Measurements from ENCODE around the gene APPL2. TPM values are rescaled to one million over a fixed set of nuclear protein-coding genes. Genes with fewer than 3 reads are reported as not detected.
A peak's percentile ranks its signal among the peaks of the same experiment; 100 is the strongest.

Gene APPL2, protein sequence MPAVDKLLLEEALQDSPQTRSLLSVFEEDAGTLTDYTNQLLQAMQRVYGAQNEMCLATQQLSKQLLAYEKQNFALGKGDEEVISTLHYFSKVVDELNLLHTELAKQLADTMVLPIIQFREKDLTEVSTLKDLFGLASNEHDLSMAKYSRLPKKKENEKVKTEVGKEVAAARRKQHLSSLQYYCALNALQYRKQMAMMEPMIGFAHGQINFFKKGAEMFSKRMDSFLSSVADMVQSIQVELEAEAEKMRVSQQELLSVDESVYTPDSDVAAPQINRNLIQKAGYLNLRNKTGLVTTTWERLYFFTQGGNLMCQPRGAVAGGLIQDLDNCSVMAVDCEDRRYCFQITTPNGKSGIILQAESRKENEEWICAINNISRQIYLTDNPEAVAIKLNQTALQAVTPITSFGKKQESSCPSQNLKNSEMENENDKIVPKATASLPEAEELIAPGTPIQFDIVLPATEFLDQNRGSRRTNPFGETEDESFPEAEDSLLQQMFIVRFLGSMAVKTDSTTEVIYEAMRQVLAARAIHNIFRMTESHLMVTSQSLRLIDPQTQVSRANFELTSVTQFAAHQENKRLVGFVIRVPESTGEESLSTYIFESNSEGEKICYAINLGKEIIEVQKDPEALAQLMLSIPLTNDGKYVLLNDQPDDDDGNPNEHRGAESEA
- 20.4 and 44.1 TPM in 2 replicates for total RNA-seq (2014; rRNA removed; shearing (Covaris generic); ENCODE audit: low replicate concordance)

DNA sequence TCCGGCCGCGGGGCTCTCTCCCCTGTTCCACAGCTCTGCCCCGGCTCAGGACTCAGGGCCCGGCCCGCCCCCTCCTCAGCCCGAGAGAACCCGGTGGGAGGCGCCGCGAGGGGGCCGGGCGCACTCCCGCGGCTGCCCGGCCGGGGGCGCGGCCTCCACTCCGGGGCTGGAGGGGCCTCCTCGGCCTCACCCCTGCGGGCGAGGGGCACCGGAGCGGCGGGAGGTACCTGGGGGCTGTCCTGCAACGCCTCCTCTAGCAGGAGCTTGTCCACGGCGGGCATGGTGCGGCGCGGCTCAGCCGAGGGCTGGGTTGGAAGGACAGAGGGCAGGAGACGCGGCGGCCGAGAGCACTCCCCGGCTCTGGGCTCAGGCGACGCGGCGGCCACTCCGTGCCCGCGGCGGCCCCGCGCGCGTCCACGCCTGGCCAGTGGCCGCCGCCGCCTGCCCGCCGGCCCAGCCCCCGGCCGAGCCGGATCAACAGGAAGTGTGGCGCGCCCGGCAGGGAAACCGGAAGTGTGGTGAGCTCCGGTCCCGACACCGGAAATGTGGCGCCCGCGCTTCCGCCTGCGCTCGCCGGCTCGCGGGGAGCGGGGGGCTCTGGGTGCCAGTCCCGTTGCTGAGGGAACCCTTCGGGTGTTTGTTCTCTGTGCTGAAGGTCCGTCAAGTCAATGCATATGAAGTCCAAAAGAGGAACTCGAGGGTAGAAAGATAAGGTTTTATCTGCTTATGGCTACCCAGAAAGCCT lies at the start of gene APPL2:
Gene APPL2, minus strand, starts transcription at position 443 of the 745 bp plus-strand sequence. Its CDS starts 162 bp downstream, at position 281.
- Histone ChIP-seq H3K9me2 (replicated peaks; ENCODE audit: insufficient read depth, low read length) (no peaks in the 10 kb centered on the region), H3K9ac (ENCODE audit: low read length) (peak within 1 kb of the TSS; percentile 82), H4K20me1 (ENCODE audit: insufficient read depth, low read depth, low read length) (no peaks in the 10 kb centered on the region), H3K27ac (ENCODE audit: low read length) (peak within 1 kb of the TSS; percentile 53), H3K4me1 (ENCODE audit: low read length) (peaks cover 44% of the 10 kb centered on the region), H3K27me3 (ENCODE audit: low read length) (no peaks in the 10 kb centered on the region), H3K79me2 (ENCODE audit: low read length) (peaks cover 43% of the 10 kb centered on the region), H3K4me2 (ENCODE audit: low read depth, low read length, poor library complexity, severe bottlenecking) (peak within 1 kb of the TSS; percentile 83), H3K9me3 (ENCODE audit: low read length) (no peaks in the 10 kb centered on the region), H2AFZ (ENCODE audit: low read length) (peak within 1 kb of the TSS; percentile 71), H3K36me3 (ENCODE audit: insufficient read depth, low read length) (peaks cover 2% of the 10 kb centered on the region; the same call in 1 of the 2 replicates), H3K4me3 (ENCODE audit: low read length) (peak within 1 kb of the TSS; percentile 77)
- DNase-seq: peak; percentile 96

DNA sequence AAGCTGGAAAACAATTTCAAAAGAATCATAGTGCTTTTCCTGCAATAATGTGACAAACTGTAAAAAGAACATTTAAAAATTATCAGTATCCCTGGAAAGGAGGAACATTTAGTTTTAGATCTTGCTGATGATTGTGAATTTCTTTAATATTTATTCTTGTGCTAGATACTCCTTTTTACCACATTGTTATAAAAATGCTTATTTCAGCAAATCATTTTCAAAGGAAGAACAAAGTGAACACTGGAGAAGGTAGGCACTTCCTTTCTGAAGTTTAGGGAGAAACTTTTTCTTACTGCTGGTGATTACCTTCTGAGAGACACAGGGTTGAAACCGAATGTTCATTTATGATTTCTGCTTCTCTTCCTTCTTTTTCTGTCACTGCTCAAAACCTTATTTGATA lies 49.4 kb upstream of the APPL2 start:
- peak; percentile 21 for DNase-seq
- H3K4me3 ChIP-seq (ENCODE audit: low read length): no peak overlapping the region
- H3K9ac ChIP-seq (ENCODE audit: low read length): no peak overlapping the region
- H3K9me3 ChIP-seq (ENCODE audit: low read length): no peaks in the 10 kb centered on the region
- no peaks in the 10 kb centered on the region for H3K4me1 ChIP-seq (ENCODE audit: low read length)
- no peaks in the 10 kb centered on the region for H4K20me1 ChIP-seq (ENCODE audit: insufficient read depth, low read depth, low read length)
- no peak overlapping the region for H2AFZ ChIP-seq (ENCODE audit: low read length)
- no peak overlapping the region for H3K27ac ChIP-seq (ENCODE audit: low read length)
- no peaks in the 10 kb centered on the region for H3K36me3 ChIP-seq (ENCODE audit: insufficient read depth, low read length)
- no peaks in the 10 kb centered on the region for H3K9me2 ChIP-seq (replicated peaks; ENCODE audit: insufficient read depth, low read length)
- no peaks in the 10 kb centered on the region for H3K79me2 ChIP-seq (ENCODE audit: low read length)
- H3K4me2 ChIP-seq (ENCODE audit: low read depth, low read length, poor library complexity, severe bottlenecking): no peak overlapping the region
- H3K27me3 ChIP-seq (ENCODE audit: low read length): no peaks in the 10 kb centered on the region

DNA sequence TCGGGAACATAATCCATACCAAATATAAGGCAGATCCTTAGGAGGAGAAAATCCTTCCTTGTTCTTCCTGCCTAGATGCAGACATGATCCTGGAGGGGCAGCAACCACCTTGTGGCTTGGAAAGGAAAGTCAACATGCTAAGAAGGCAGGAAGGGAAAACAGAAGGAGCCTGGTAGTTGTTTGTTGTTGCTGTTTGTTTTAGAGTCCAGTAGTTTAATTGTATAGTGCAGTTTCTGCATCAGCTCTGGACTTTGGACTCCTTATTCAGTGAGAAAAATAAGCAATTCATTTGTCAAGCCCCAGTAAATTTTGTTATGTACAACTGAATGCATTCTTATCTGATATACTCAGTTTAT lies 45.7 kb upstream of the APPL2 start:
- H3K4me1 ChIP-seq (ENCODE audit: low read length): no peaks in the 10 kb centered on the region
- H3K4me2 ChIP-seq (ENCODE audit: low read depth, low read length, poor library complexity, severe bottlenecking): no peak overlapping the region
- H3K9me3 ChIP-seq (ENCODE audit: low read length): no peaks in the 10 kb centered on the region
- no peak overlapping the region for H2AFZ ChIP-seq (ENCODE audit: low read length)
- H3K9me2 ChIP-seq (replicated peaks; ENCODE audit: insufficient read depth, low read length): no peaks in the 10 kb centered on the region
- no peak overlapping the region for H3K27ac ChIP-seq (ENCODE audit: low read length)
- H3K27me3 ChIP-seq (ENCODE audit: low read length): no peaks in the 10 kb centered on the region
- H3K4me3 ChIP-seq (ENCODE audit: low read length): no peak overlapping the region
- no peaks in the 10 kb centered on the region for H4K20me1 ChIP-seq (ENCODE audit: insufficient read depth, low read depth, low read length)
- H3K36me3 ChIP-seq (ENCODE audit: insufficient read depth, low read length): no peaks in the 10 kb centered on the region
- DNase-seq: no peak
- no peak overlapping the region for H3K9ac ChIP-seq (ENCODE audit: low read length)
- no peaks in the 10 kb centered on the region for H3K79me2 ChIP-seq (ENCODE audit: low read length)

DNA sequence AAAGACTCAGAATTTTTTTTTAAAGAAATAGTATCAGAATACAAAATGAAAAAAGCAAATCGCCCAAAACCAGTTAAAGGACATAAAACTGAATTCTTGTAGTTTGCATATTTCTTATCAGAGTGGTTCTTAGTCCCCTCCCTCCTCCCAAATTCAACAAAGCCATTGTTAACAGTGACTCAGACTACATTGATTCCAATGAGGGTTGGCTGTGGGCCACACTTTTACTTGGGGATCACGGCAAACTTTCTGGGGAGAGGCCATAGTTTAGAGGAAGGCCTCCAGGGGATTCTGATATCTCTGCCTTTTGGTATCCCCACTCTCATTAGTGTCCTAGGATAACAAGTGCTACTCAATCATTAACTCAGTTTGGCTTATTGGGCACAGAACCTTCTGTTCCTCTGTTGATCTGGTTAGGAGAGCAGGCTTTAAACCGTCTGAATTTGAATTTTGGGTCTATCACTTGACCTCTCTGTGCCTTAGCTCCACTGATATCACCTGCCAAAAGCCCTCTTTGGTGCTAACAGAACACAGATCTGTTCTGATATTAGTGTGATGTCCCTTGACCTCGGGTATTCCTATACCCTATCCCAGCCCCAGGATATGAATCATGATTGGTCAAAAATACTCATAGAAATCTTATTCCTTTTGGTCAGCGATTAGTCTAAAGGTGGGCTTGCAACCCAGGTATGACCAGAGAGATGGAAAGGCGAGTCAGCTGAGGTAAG lies 45.2 kb upstream of the APPL2 start:
- H3K4me2 ChIP-seq (ENCODE audit: low read depth, low read length, poor library complexity, severe bottlenecking): no peak overlapping the region
- H3K36me3 ChIP-seq (ENCODE audit: insufficient read depth, low read length): no peaks in the 10 kb centered on the region
- H4K20me1 ChIP-seq (ENCODE audit: insufficient read depth, low read depth, low read length): no peaks in the 10 kb centered on the region
- no peak overlapping the region for H3K4me3 ChIP-seq (ENCODE audit: low read length)
- no peaks in the 10 kb centered on the region for H3K79me2 ChIP-seq (ENCODE audit: low read length)
- DNase-seq: no peak
- no peak overlapping the region for H3K9ac ChIP-seq (ENCODE audit: low read length)
- H2AFZ ChIP-seq (ENCODE audit: low read length): no peak overlapping the region
- H3K9me3 ChIP-seq (ENCODE audit: low read length): no peaks in the 10 kb centered on the region
- H3K9me2 ChIP-seq (replicated peaks; ENCODE audit: insufficient read depth, low read length): no peaks in the 10 kb centered on the region
- 0 out of 2 replicates have a peak, but pooled peaks cover 2% of the 10 kb centered on the region for H3K4me1 ChIP-seq (ENCODE audit: low read length)
- no peak overlapping the region for H3K27ac ChIP-seq (ENCODE audit: low read length)
- no peaks in the 10 kb centered on the region for H3K27me3 ChIP-seq (ENCODE audit: low read length)

DNA sequence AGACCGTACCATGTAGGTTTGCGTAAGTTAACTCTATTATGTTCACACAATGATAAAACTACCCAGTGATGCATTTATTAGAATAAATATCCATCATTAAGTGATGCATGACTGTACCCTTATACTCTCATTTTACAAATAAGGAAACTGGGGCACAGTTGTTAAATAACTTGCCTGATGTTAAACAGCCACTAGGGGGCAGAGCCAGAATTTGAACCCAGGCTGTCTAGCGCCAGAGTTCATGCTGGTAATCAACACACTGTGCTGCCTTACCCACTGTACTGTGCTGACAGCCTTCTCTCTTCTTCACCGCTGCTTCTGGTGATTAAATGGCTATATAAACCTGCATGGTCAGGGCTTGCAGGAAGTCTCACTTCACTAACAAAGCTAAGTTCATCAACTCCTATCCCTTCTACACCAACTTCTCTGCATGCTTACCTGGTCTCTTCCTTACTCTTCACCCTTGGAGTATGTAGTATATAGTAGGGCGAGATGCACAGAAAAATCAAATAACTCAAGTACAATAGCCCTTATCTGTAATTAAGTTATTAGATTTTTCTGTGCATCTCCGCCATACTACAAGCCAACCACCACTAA lies 43.6 kb upstream of the APPL2 start:
- Histone ChIP-seq H3K9me3 (ENCODE audit: low read length) (no peaks in the 10 kb centered on the region), H2AFZ (ENCODE audit: low read length) (no peak overlapping the region), H3K9me2 (replicated peaks; ENCODE audit: insufficient read depth, low read length) (no peaks in the 10 kb centered on the region), H3K27me3 (ENCODE audit: low read length) (no peaks in the 10 kb centered on the region), H3K4me1 (ENCODE audit: low read length) (0 out of 2 replicates have a peak, but pooled peaks cover 3% of the 10 kb centered on the region), H3K4me2 (ENCODE audit: low read depth, low read length, poor library complexity, severe bottlenecking) (no peak overlapping the region), H3K36me3 (ENCODE audit: insufficient read depth, low read length) (no peaks in the 10 kb centered on the region), H3K27ac (ENCODE audit: low read length) (no peak overlapping the region), H3K9ac (ENCODE audit: low read length) (no peak overlapping the region), H3K4me3 (ENCODE audit: low read length) (no peak overlapping the region), H3K79me2 (ENCODE audit: low read length) (no peaks in the 10 kb centered on the region), H4K20me1 (ENCODE audit: insufficient read depth, low read depth, low read length) (no peaks in the 10 kb centered on the region)
- DNase-seq: peak; percentile 82

DNA sequence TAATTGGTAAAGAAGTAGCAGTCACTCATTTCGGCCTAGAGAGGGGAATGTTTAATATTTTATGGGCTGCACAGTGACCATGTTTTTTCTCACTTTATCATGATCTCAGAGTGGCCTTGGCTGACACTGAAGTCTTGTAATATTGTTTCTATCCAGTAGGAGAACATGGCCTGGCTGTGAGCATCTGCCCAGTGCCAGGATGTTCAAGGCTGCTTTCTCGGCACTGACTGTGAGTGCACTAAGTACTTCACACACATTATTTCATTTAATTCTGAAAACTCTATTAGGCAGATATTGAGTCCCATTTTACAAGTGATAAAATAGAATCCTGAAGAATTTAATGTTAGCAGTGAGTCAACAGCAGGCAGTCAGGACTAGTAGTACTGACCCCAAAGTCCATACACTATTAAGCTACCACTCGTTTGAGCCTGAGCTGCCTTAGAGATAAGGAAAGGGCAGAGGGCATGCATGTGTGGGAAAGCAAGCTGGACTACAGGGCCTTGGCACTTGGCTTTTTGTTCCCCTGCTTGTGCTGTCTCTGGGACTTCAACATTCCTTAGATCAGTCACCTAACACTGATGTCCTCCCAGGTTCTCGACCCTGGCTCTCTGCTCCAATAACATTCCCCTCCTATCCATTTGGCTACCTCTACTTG lies 42.2 kb upstream of the APPL2 start:
- H3K9ac ChIP-seq (ENCODE audit: low read length): no peak overlapping the region
- H3K4me3 ChIP-seq (ENCODE audit: low read length): no peak overlapping the region
- H2AFZ ChIP-seq (ENCODE audit: low read length): no peak overlapping the region
- peak; percentile 55 for DNase-seq
- H3K4me1 ChIP-seq (ENCODE audit: low read length): 0 out of 2 replicates have a peak, but pooled peaks cover 3% of the 10 kb centered on the region
- no peak overlapping the region for H3K27ac ChIP-seq (ENCODE audit: low read length)
- H3K27me3 ChIP-seq (ENCODE audit: low read length): no peaks in the 10 kb centered on the region
- H4K20me1 ChIP-seq (ENCODE audit: insufficient read depth, low read depth, low read length): no peaks in the 10 kb centered on the region
- H3K36me3 ChIP-seq (ENCODE audit: insufficient read depth, low read length): no peaks in the 10 kb centered on the region
- H3K4me2 ChIP-seq (ENCODE audit: low read depth, low read length, poor library complexity, severe bottlenecking): no peak overlapping the region
- H3K79me2 ChIP-seq (ENCODE audit: low read length): no peaks in the 10 kb centered on the region
- no peaks in the 10 kb centered on the region for H3K9me3 ChIP-seq (ENCODE audit: low read length)
- no peaks in the 10 kb centered on the region for H3K9me2 ChIP-seq (replicated peaks; ENCODE audit: insufficient read depth, low read length)

DNA sequence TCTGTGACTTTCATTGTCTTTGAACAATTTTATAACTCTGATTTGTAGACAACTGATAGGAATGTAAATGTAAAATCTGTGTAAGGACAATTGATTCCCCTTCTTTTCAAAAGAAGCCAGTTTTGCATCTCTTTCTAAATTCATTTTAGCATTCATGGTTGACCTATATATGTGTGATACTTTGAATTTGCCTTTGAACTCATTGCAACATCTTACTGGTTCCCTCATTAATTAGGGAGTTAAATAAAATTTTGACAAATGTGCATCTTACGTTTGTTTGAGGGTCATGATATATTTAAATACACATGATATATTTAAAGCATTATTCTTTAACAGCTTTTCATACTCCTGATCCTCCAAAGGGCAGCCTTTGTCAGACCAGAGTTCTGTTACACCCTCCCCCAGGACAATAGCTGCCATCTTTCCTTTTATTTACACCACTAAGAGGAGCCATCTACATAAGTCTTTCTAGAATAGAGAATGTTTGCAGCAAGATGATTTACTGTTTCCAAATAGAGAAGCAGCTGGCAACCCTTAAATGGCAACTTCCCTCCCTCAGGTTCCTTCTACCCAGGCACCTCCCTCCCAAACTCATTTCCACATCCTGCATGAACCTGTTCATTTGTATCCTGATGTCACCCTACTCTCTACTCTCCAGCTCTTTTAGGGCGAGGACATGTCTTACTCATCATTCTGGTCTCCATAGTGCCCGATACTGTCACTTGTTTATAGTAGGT lies 40.2 kb upstream of the APPL2 start:
- no peaks in the 10 kb centered on the region for H3K9me2 ChIP-seq (replicated peaks; ENCODE audit: insufficient read depth, low read length)
- H3K9ac ChIP-seq (ENCODE audit: low read length): no peak overlapping the region
- 0 out of 2 replicates have a peak, but pooled peaks cover 3% of the 10 kb centered on the region for H3K4me1 ChIP-seq (ENCODE audit: low read length)
- H3K4me3 ChIP-seq (ENCODE audit: low read length): no peak overlapping the region
- H3K27ac ChIP-seq (ENCODE audit: low read length): no peak overlapping the region
- DNase-seq: no peak
- H4K20me1 ChIP-seq (ENCODE audit: insufficient read depth, low read depth, low read length): no peaks in the 10 kb centered on the region
- H3K79me2 ChIP-seq (ENCODE audit: low read length): no peaks in the 10 kb centered on the region
- H3K4me2 ChIP-seq (ENCODE audit: low read depth, low read length, poor library complexity, severe bottlenecking): no peak overlapping the region
- no peaks in the 10 kb centered on the region for H3K9me3 ChIP-seq (ENCODE audit: low read length)
- no peaks in the 10 kb centered on the region for H3K36me3 ChIP-seq (ENCODE audit: insufficient read depth, low read length)
- H3K27me3 ChIP-seq (ENCODE audit: low read length): no peaks in the 10 kb centered on the region
- no peak overlapping the region for H2AFZ ChIP-seq (ENCODE audit: low read length)
